Stimulated activated CD8-positive, alpha-beta memory T cell treated with anti-CD3 and anti-CD28 coated beads, Interleukin-2, amount 100 ng/mL, for 1 hour (primary cell): ENCODE measurements around the gene GJA10.

Experiments
- DNase-seq, 2 donors: peaks; one replicate each; pipeline ENCODE4 v3.0.0-alpha.2; 2020; ENCODE audit warnings: low read depth in 2 of 2

Gene GJA10

DNA sequence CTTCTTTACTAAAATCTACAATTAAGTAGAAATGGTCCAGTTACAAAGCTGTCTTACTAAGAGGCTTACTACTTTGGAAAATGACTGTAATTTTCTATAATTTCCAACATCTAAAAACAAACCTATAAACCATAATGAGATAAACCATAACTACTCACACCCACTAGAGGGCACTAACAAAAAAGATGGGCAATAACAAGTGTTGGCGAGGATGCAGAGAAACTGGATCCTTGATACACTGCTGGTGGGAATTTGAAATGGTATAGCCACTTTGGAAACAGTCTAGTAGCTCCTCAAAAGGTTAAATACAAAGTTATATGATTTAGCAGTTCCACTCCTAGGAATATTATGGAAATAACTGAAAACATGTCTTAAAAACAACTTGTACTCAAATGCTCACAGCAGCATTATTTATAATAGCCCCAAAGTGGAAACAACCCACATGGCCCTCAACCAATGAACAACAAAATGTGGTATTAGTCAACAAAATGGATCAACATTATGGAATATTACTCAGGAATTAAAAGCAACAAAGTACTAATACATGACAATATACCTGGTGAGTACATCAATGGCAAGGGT, 50.6 kb downstream of the GJA10 start:
- no peak for DNase-seq
